NCI-H2227 (cell line): ENCODE data around the gene COLEC12.

Experiments used
- DNase-seq: peaks from one replicate; lab custom pipeline; 2025; ENCODE audit not compliant: unreplicated experiment; lab: John Stamatoyannopoulos, UW

COLEC12 gene

DNA sequence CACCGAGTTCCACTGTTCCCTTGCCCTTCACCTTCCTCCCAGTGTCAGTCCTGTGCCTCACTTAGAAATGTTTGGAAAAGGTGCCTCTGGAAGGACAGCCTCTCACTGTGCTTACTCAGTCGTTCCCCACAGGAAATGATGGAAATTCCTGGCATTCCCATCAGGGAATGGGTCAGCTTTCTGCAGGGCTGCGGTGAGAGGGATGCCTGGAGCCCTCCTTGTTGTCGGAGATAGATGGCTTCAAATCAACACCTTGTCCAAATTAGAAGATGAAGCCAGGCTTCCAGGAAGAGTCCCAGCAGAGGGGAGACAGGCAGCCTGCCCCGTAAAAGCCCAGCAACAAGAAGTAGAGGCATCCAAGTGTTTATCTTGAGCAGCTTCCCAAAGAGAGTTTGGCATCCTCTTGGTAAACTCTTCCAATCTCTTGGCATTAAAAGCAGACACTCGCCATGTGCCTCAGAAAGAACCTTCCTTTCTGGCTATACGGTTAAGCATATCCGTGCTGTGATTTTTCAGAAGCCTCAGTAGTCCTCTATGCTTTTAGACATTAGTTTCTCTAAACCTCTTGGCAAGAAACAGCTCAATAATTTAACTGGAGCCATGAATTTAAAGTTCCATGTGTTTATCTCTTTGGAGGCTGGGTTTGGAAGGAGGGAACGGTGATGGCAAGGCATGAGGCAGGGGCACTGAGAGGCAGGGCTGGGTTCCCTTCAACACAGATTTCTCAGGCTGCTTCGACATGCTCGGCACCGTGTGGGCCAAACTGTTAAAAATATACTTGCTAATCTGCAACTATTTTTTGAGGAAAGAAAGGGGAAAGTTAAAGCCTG lies 25.1 kb downstream of the COLEC12 start:
- DNase-seq = no peak

DNA sequence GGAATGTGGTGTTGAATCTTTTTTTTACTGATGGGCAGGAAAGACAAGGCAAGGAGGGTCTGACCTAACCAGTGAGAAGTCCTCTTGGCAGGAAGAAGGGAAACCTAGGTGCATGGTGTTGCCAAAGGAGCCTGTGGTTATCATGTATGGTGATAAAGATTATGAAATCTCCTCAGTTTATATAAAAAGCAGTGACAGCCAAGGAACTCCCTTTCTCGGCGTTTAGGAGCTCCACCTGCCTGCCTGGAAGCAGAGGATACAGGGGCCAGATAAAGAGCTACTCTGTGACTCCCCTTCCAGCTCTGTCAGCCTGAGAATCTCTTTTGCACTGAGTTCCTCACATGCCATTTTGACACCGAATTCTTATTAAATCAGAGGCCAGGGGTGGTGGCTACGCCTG lies 26.1 kb downstream of the COLEC12 start:
- DNase-seq = no peak

DNA sequence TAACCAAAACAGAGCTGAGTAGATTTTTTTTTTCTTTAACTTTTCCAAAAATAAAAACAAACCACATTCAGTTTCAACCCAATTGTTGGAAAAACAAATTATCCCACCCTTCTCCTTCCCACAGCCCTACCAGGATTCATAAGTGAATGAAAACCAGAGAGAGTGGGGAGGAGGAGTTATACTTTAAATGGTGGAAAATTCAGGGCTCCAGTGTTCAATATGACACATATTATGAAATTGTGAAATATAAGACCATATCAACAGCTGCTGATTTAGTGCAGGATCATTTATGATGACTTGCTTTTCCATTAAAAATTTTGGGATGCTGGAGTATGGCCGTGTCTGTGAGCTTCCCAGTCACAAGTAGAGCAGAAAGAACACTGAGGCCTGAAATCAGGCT lies 26.7 kb downstream of the COLEC12 start:
- DNase-seq = no peak

DNA sequence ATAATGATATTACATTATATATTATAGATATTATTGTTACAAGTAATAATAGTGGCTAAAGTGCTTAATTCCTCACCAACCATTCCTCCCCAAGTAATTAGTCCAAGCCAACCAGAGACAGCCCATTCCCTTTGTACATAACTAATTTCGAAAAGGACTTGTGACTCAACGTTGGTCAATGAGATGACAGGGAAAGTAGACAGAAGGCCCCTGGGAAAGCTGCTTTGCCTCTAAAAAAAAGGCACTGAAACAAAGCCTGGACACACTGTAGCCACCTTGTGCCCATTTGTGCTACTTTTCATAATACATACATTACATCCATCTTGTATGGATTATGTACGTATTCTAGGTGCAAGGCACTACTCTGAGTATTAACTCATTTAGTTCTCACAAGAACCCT lies 28.8 kb downstream of the COLEC12 start:
- no peak for DNase-seq

DNA sequence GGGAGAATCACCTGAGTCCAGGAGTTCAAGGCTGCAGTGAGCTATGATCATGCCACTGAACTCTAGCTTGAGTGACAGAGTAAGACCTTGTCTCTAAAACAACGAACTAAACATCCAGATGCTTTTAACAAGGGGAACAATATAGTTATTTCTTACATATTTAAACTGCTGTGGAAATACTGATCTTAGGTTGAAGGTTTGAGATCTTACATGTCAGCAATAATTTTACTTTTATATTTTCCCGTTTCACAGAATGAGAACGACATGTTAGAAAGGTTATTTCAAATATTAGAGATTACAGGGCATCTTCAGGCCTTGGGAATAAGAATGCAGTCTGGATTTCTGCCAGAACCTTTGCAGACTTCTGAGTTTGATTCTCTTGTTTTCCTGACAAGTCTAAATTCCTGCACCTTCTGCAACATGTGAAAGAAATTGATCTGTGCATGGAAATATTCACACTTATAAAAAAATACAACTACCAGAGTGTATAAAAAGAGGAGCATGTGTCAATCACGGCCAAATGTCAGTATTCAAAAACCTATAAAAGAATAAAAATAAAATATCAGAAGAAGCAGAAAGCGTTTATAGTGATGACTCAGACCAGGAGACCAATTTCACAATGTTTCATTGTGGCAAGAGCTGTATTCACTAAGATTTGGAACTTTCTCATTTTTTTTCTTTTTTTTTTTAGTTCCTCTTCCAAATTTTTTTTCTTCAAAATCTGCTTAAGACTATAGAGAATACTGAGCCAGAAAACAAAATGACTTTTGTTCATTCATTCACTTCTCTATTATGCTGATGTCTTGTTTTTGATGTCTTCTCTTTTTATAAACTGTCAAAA lies 29.6 kb downstream of the COLEC12 start:
- DNase-seq = no peak

DNA sequence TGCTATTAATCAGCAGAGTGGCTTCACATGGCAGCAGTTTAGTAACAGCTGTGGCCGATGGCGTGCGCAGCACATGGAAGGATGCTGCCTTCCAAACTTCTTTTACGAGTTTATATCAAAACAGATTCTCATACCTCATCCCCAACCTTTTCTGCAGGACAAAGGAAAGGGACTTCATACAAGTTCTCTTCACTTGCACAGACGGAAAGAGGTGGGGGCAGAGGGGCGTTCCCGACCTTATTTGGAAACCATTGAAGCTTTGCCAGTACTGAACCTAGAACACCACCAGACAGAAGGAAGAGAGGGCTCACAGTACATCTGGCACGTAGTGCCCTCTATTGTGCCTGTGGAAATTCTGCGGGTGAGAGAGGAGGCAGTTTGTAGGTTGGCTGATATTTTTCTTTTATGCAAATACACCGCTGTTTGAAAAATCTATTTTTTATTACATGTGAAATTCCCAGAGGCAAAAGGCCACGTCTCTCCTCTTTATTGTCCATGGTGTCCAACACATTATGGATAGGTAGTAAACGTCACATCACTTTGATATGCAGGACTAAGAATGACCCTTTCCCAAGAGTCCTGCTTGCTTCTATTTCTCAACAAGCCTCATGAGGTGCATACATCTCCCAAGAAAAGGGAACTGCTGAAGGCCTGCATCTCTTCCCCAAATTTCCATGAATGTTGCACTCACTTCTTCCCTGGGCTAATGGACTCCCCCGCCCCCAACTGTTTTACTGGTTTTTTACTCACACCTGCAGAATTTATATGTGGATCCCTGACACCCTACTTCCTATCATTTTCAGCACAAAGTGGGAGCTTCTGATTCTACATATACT lies 31.3 kb downstream of the COLEC12 start:
- DNase-seq = no peak

DNA sequence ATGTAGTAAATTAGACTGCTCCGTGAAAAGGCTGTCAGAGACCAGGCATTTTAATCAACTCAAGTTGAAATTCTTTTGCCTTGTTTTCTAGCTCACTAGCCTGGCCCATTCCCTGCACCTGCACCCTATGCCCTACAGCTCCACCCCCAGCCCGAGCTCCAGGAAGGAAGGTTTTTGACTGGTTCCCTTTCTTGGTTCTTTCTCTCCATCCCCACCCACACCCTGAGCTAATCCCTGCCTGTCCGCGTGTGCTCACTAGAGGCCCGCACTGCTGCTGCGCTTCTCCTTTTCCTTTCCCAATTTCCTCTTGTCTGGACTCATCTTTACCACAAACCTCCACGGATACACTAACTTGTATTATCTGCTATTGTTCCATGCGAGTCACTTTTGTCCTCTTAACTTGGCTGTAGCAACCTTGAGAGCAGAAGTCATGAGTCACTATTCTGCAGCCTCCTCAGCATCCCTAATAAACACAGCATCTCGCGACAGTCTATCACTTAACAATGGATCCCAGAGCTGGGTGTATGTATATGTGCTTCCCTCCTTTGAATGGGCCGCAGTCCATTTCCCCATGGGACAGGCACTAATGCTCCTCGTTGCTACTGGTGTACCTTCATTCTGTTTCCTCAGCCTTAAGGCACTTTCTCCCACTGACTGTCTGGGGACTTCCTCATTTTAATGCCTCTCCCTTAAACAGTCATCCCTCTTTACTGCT lies 36.5 kb downstream of the COLEC12 start:
- peak; percentile 22 for DNase-seq

GRCh38 chr18:463403-463802 lies 37.1 kb downstream of the COLEC12 start:
- no peak for DNase-seq

DNA sequence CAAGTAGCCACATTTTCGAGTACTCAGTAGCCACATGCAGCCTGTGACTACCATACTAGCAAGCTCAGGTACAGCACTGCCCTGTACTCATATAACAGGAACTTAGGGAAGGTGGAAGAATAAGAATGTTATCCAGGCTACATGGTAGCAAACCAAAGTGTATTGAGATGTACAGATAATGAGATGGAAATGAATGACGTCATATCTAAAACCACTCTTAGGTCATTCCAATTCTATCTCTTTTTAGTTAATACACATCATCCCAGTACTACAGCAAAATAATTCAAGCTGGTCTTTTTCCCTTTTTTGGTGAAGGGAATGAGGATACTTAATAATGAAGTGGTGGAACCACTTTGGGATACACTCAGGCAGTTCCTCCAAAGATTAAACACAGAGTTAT lies 38.7 kb downstream of the COLEC12 start:
- DNase-seq = no peak

DNA sequence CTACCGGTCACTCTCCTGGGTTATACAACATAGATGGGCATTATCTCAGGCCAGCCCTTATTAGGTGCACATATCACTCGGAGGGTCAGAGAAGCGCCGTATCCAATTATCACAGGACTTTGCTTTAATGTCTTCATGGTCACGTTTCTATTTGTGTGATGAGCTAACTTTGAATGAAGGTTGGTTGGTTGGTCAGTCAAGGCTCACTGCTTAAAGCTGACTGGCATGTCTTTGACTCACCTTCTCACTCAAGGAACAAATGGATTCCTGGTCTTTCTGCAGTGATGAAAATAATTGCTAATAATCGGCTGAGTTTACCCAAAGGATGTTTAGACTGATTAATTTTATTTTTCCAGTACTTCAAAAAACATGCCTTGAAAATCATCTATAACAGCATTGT lies 39.7 kb downstream of the COLEC12 start:
- DNase-seq = no peak

GRCh38 chr18:459814-460593 lies 40.5 kb downstream of the COLEC12 start:
- DNase-seq = no peak

DNA sequence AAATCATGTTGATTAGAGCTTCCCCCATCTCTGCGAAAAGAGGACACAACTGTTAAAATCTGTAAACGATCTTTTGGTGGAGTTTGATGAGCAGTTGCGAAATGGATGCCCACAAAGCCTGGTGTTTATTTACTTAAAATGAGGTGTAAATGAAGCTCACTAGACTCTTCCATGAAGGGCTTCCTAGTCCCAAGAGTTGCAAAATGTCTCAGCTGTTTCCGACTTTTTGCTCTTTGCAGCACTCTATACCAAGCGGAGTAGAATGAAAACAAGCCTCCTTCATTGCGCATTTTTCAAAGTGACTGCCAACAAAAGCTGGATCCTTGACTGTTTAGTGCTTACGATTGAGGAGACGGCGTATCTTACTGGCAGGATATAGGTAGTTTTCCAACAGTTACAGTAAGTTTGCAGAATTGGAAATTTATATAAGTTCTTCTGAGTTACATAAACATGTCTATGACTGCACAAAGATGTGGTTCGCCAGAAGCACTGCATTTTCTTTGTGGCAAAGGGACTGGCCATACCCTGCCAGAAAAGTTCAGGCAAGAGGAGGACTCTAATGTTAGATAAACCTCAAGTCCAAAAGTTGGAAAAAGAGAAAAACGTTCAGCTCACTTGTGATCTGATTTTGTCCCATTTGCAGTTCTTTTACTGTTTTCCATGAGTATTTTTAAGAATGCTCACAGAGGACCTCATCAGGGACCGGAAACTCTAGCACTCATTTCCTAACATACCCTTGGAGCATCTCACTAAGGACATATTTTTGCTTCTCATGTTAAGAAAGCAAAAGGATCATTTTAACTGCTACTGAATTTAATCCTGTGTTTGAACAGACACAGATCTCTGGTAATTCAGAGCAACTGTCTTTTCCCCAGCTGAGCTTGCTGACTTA lies 42.7 kb downstream of the COLEC12 start:
- DNase-seq = no peak

GRCh38 chr18:457140-457519 lies 43.4 kb downstream of the COLEC12 start:
- DNase-seq = no peak

DNA sequence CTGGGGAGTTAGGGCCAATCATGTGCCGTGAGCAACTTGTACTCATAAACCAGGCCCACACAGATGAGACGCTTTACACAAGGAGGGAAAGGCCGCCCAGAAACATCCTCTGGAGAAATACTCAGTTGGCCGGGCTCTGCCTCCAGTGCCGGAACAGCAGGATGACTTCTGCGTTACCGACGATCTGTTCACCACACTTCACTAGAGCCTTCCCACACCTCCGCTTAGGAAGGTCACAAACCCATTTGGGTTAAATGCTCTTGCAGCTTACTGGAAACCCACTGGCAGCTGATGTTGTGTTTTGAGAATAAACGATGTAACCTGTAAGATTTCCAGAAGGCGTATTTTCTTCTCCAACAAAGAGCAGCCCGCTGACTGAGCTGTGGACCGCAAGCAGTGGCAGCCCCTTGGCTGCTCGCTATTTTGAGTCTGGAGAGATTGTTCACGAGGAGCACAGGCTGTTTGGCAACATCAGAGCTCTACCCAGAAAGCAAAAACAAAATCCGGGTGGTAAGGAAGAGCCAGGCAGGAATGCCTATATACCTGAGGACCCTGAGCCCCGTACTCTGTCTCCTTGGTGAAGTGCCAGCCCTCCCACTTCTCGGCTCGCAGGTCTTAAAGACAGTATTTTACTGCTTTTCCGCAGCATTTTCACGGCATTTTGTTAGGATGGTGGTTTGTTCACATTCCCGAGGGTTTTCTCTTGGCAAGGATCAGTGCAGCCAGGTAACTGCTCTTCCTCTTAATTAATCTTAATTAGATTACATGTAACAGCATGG lies 44.0 kb downstream of the COLEC12 start:
- DNase-seq = no peak

DNA sequence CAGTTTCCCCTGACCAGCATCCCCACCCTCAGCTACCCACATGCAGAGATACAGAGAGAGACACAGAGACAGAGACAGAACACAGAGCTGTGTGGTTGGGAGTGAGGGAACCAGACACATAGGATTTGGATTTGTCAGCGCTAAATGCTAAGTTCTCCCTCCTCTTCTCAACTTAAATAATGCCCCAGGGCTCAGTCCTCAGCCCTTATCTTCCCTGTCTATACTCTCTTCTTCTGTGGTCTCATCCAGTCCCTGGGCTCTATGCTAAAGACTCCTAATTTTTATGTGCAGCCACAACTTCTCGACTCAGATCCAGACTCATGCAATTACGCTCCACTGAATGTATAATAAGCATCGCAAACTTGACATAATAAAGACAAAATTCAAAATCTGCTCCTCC lies 47.1 kb downstream of the COLEC12 start:
- no peak for DNase-seq

- no peak for DNase-seq
These were observed 47.7 kb downstream of the COLEC12 start for GRCh38 chr18:452816-453215.

- no peak for DNase-seq
These were observed 51.1 kb downstream of the COLEC12 start for GRCh38 chr18:449374-449773.

- no peak for DNase-seq
These were observed 52.2 kb downstream of the COLEC12 start for GRCh38 chr18:448116-448790.
